Thoracic aorta (tissue), 2 donors: Measurements from ENCODE around the gene GJB4. TPM values are rescaled to one million over a fixed set of nuclear protein-coding genes. Genes with fewer than 3 reads are reported as not detected.
"Not testable (repeated sequence)": the region's sequence is repeated elsewhere in the genome, so short reads cannot be mapped to it uniquely, and the experiment has no call there.

ENCODE experiments used
- ATAC-seq: fragments of 150-250 bp; one replicate; pipeline ENCODE4 v1.8.0; 2017; ENCODE audit warnings: low read depth; ENCODE audit not compliant: insufficient number of reproducible peaks, low FRiP score
- DNase-seq: peaks from one replicate; pipeline ENCODE4 v3.0.0-alpha.2; 2020; ENCODE audit warnings: low spot score
- H3K27ac ChIP-seq, 2 donors: fragments of 200-600 bp; sonication (generic); 1 replicate in 1 of 2; 2 replicates in 1 of 2; pipeline ENCODE4 v1.5.1; 2016; ENCODE audit warnings: mild to moderate bottlenecking in 2 of 2, moderate library complexity in 2 of 2
- H3K27me3 ChIP-seq: fragments of 200-600 bp; sonication (generic); replicated peaks from 2 replicates; pipeline ENCODE4 v1.6.0; 2016; ENCODE audit warnings: mild to moderate bottlenecking; ENCODE audit not compliant: insufficient read depth
- H3K36me3 ChIP-seq: fragments of 200-600 bp; sonication (generic); one replicate; pipeline ENCODE4 v1.5.1; 2016
- H3K4me1 ChIP-seq, 2 donors: fragments of 200-600 bp; sonication (generic); 1 replicate in 1 of 2; 2 replicates in 1 of 2; pipeline versions ENCODE4 v1.5.1 to v1.6.0; 2016; ENCODE audit warnings: low read depth in 2 of 2, mild to moderate bottlenecking in 1 of 2; ENCODE audit not compliant: control insufficient read depth in 1 of 2
- H3K4me3 ChIP-seq: fragments of 200-600 bp; sonication (generic); 2 replicates; pipeline ENCODE4 v1.5.1; 2016; ENCODE audit warnings: mild to moderate bottlenecking
- H3K9me3 ChIP-seq: fragments of 200-600 bp; sonication (generic); 2 replicates; pipeline ENCODE4 v1.5.1; 2016
- total RNA-seq, 2 donors: library from RNA; depleted of rRNA; stranded (reverse); fragments of >200 nt; gene quantifications; one replicate each; pipeline versions ENCODE4 v1.1.0 to v1.2.3, GENCODE V29; 2016
- TF ChIP-seq, protein P1 (sequence below): fragments of 200-600 bp; sonication (generic); IDR thresholded peaks from one replicate; pipeline ENCODE4 v1.5.1; 2019; ENCODE audit warnings: antibody characterized with exemption

GJB4 gene
- total RNA-seq, 2 donors from 2014 or later: not detected

DNA sequence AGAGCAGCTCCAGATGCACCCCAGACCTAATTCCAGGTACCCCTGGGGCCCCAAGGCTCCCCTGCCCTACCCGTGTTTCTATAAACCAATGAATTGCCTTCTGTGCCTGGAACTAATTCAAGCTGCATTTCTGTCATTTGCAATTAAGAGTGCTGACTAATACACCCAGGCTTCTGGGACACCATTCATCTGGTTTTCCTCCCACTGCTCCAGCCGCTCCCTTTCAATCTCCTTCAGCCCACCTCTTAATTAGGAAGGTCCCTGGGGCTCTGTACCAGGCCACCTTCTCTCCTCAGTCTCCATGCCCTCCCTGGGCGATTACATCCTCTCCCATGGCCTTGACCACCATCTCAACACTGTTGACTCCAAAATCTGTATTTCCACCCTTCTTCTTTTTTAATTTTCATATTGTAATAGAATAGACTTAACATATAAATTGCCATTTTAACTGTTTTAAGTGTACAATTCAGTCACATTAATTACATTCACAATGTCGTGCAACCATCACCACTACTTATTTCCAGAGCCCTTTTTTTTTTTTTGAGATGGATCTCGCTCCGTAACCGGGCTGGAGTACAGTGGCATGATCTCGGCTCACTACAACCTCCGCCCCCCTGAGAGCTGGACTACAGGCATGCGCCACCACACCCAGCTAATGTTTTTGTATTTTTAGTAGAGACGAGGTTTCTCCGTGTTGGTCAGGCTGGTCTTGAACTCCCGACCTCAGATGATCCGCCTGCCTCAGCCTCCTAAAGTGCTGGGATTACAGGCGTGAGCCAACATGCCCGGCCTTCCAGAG lies 12.2 kb downstream of the GJB4 start:
- Histone ChIP-seq H3K27ac (no peak overlapping the region), H3K36me3 (no peaks in the 10 kb centered on the region), H3K9me3 (no peaks in the 10 kb centered on the region), H3K27me3 (no peaks in the 10 kb centered on the region), H3K4me1 (no peaks in the 10 kb centered on the region), H3K4me3 (no peak overlapping the region)
- DNase-seq: no peak
- ATAC-seq: no peak
- TF ChIP-seq, protein P1, sequence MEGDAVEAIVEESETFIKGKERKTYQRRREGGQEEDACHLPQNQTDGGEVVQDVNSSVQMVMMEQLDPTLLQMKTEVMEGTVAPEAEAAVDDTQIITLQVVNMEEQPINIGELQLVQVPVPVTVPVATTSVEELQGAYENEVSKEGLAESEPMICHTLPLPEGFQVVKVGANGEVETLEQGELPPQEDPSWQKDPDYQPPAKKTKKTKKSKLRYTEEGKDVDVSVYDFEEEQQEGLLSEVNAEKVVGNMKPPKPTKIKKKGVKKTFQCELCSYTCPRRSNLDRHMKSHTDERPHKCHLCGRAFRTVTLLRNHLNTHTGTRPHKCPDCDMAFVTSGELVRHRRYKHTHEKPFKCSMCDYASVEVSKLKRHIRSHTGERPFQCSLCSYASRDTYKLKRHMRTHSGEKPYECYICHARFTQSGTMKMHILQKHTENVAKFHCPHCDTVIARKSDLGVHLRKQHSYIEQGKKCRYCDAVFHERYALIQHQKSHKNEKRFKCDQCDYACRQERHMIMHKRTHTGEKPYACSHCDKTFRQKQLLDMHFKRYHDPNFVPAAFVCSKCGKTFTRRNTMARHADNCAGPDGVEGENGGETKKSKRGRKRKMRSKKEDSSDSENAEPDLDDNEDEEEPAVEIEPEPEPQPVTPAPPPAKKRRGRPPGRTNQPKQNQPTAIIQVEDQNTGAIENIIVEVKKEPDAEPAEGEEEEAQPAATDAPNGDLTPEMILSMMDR: no peak

DNA sequence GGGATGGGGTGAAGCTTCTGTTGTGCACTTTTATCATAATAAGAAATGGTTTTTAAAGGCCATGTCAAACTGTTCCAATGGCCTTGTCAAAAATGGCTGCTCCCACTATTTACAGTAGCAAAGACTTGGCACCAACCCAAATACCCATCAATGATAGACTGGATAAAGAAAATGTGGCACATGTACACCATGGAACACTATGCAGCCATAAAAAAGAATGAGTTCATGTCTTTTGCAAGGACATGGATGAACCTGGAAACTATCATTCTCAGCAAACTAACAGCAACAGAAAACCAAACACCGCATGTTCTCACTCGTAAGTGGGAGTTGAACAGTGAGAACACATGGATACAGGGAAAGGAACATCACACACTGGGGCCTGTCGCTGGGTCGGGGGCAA lies 13.6 kb downstream of the GJB4 start:
- not testable (repeated sequence) for H3K36me3 ChIP-seq, H3K4me1 ChIP-seq, H3K27ac ChIP-seq, H3K27me3 ChIP-seq, H3K4me3 ChIP-seq, DNase-seq, ATAC-seq, H3K9me3 ChIP-seq

DNA sequence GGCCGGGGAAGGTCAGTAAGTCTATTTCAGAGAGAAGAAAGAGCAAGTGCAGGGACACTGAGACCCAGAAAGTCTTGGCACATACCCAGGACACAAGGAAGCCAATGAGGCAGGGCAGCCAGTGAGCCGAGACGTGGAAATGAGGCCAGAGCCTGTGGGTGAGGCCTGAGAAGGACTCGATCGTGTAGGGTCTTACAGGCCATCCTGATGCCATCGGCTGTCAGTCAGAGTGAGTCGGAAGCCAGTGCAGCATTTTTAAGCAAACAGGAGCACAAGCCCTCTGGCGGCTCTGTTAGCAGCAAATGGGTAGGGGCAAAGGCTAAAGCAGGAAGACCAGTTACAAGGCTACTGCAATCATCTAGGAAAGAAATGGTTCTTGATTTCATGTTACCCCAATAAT lies 15.4 kb downstream of the GJB4 start:
- H3K36me3 ChIP-seq: no peaks in the 10 kb centered on the region
- no peak for DNase-seq
- no peaks in the 10 kb centered on the region for H3K27me3 ChIP-seq
- H3K4me3 ChIP-seq: no peak overlapping the region
- no peak overlapping the region for H3K27ac ChIP-seq
- no peaks in the 10 kb centered on the region for H3K4me1 ChIP-seq
- H3K9me3 ChIP-seq: no peaks in the 10 kb centered on the region
- no peak for ATAC-seq
- TF ChIP-seq, protein P1: no peak

DNA sequence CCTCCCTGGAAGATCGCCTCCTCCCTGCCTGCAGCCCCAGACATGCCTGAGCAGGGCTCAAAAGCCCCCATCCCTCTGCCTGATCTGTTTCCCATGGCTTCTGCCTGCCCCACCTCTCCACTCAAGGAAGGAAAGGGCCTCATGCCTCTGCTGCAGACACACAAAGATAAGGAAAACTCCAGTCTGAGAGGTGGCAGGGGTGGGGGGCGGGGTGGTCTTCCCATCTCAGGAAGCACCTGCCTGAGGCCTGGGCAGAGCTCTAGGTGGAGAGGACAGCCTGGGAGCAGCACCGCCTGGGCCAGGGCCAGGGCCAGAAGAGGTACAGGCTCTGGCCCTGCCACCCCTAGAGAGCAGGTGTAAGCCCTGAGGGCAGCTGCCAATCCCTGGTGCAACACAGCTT lies 17.4 kb downstream of the GJB4 start:
- ATAC-seq (no peak), DNase-seq (no peak)
- Histone ChIP-seq H3K4me1 (peaks cover 4 to 14% of the 10 kb centered on the region in 2 donors), H3K4me3 (no peak overlapping the region), H3K27me3 (no peaks in the 10 kb centered on the region), H3K36me3 (no peaks in the 10 kb centered on the region), H3K9me3 (no peaks in the 10 kb centered on the region), H3K27ac (no peak overlapping the region)
- TF ChIP-seq, protein P1: no peak

DNA sequence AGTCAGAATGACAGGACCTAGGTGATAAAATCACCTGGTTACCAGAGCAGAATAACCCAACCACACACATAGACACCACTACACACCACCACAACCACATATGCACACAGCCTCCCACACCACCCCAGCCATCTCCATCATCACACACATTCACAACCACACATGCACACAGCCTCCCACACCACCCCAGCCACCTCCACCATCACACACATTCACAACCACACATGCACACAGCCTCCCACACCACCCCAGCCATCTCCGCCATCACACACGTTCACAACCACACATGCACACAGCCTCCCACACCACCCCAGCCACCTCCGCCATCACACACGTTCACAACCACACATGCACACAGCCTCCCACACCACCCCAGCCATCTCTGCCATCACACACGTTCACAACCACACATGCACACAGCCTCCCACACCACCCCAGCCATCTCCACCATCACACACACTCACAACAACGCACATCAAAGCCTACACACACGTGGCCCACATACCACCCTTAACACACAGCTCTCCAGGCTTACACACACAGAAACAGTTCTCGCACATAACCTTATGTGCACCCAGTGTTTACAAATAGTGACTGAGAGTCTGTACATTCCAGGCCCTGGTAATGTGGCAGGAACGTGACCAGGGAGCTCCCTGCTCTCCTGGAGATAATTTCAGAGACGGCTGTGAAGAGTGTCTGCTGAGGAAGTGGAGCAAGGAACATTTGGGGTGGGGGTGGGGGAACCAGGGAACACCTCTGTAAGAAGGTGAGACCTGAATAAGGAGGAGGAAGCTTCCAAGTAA lies 18.2 kb downstream of the GJB4 start:
- H3K9me3 ChIP-seq: no peaks in the 10 kb centered on the region

More for the DNA sequence above, 18.2 kb downstream of the GJB4 start:
- TF ChIP-seq, protein P1: no peak
- no peak overlapping the region for H3K27ac ChIP-seq
- H3K27me3 ChIP-seq: no peaks in the 10 kb centered on the region
- H3K4me1 ChIP-seq: peaks cover 4 to 15% of the 10 kb centered on the region in 2 donors
- no peak for ATAC-seq
- DNase-seq: no peak
- no peaks in the 10 kb centered on the region for H3K36me3 ChIP-seq
- H3K4me3 ChIP-seq: no peak overlapping the region
